A549 (cell line): Measurements from ENCODE around the gene PDE4D. TPM values are rescaled to one million over a fixed set of nuclear protein-coding genes. Genes with fewer than 3 reads are reported as not detected.

Source experiments
- ATAC-seq, 2 experiments: fragments of 200-7000 bp in 1 of 2; fragments of >200 bp in 1 of 2; cut with Nextera tagmentation in 1 of 2; cut with Tn5 transposase in 1 of 2; 3 replicates each; pipeline versions ENCODE4 v1.8.0 to v1.9.1; 2018 to 2020; ENCODE audit warnings: mild to moderate bottlenecking in 1 of 2, moderate library complexity in 1 of 2
- CTCF ChIA-PET: fragments of 300-600 bp; sonication (Branson Sonifier 250); formaldehyde crosslinking; extraction: SDS; loops from one replicate; lab custom pipeline; 2021; ENCODE audit warnings: antibody characterized with exemption, inconsistent platforms; lab: Yijun Ruan, JAX
- POLR2A ChIA-PET: fragments of 350-600 bp; formaldehyde crosslinking; extraction: SDS; loops from one replicate; lab custom pipeline; 2021; ENCODE audit warnings: antibody characterized with exemption, inconsistent platforms; lab: Yijun Ruan, JAX
- DNase-seq, 2 experiments: peaks; one replicate each; pipeline versions ENCODE4 v3.0.0 to v3.0.0-alpha.2; 2011 to 2016; ENCODE audit warnings: low read depth in 1 of 2, low spot score in 1 of 2
- FAIRE-seq: peaks from 2 replicates; lab custom pipeline; 2011; peaks lifted over from hg19 to GRCh38; lab: Jason Lieb, UNC
- H3K27ac ChIP-seq, 2 experiments: fragments of >200 bp; sonication (Bioruptor Twin); formaldehyde crosslinking; 3 replicates each; pipeline ENCODE4 v1.5.1; 2016 to 2017
- H3K4me1 ChIP-seq: fragments of >200 bp; sonication (Bioruptor Twin); formaldehyde crosslinking; 3 replicates; pipeline ENCODE4 v1.6.1; 2016
- H3K4me2 ChIP-seq: fragments of >200 bp; sonication (Bioruptor Twin); formaldehyde crosslinking; 3 replicates; pipeline ENCODE4 v1.6.1; 2016
- H3K4me3 ChIP-seq: fragments of >200 bp; sonication (Bioruptor Twin); formaldehyde crosslinking; 3 replicates; pipeline ENCODE4 v1.5.1; 2016
- H3K9me3 ChIP-seq: fragments of >200 bp; sonication (Bioruptor Twin); formaldehyde crosslinking; 3 replicates; pipeline ENCODE4 v1.6.1; 2016
- CEBPB ChIP-seq, 2 experiments: fragments of >200 bp in 1 of 2; sonication (Bioruptor Twin) in 1 of 2; formaldehyde crosslinking in 1 of 2; IDR thresholded peaks; 2 replicates each; pipeline ENCODE4 v1.6.1; 2012 to 2016
- EP300 ChIP-seq, 2 experiments: fragments of >200 bp; sonication (Bioruptor Twin); formaldehyde crosslinking; IDR thresholded peaks; 2 replicates in 1 of 2; 3 replicates in 1 of 2; pipeline ENCODE4 v1.6.1; 2016 to 2017
- ESRRA ChIP-seq: fragments of 150-350 bp; IDR thresholded peaks from 2 replicates; pipeline ENCODE4 v1.6.1; 2014; ENCODE audit warnings: mild to moderate bottlenecking, low read length, borderline replicate concordance
- FOSL2 ChIP-seq, 2 experiments: fragments of 450-650 bp in 1 of 2; fragments of >200 bp in 1 of 2; sonication (Bioruptor Twin) in 1 of 2; formaldehyde crosslinking; IDR thresholded peaks; 2 replicates each; pipeline versions ENCODE4 v1.5.0 to v1.6.1; 2016 to 2020; ENCODE audit warnings: mild to moderate bottlenecking in 1 of 2, moderate library complexity in 1 of 2
- GATA3 ChIP-seq: IDR thresholded peaks from 2 replicates; pipeline ENCODE4 v1.6.1; 2012; ENCODE audit warnings: borderline replicate concordance
- HDAC2 ChIP-seq: fragments of 200-600 bp; sonication (generic); IDR thresholded peaks from 2 replicates; pipeline ENCODE4 v1.6.1; 2016
- HEYL ChIP-seq: fragments of 250-450 bp; sonication (Bioruptor Pico); IDR thresholded peaks from 2 replicates; pipeline ENCODE4 v1.8.0; 2021; ENCODE audit warnings: mild to moderate bottlenecking, moderate library complexity
- HOXB5 ChIP-seq: fragments of 250-450 bp; sonication (Bioruptor Pico); IDR thresholded peaks from 2 replicates; pipeline ENCODE4 v1.5.0; 2020; ENCODE audit warnings: mild to moderate bottlenecking, moderate library complexity
- JUN ChIP-seq, 2 experiments: fragments of >200 bp; sonication (Bioruptor Twin); formaldehyde crosslinking; IDR thresholded peaks; 2 replicates in 1 of 2; 3 replicates in 1 of 2; pipeline ENCODE4 v1.6.1; 2016 to 2017
- JUNB ChIP-seq: fragments of >200 bp; sonication (Bioruptor Twin); formaldehyde crosslinking; IDR thresholded peaks from 2 replicates; pipeline ENCODE4 v1.6.1; 2016
- MAFK ChIP-seq: fragments of 450-650 bp; IDR thresholded peaks from 2 replicates; pipeline ENCODE4 v1.6.1; 2014; ENCODE audit not compliant: partially characterized antibody
- MAZ ChIP-seq: fragments of 150-350 bp; IDR thresholded peaks from 2 replicates; pipeline ENCODE4 v1.6.1; 2014; ENCODE audit warnings: antibody characterized with exemption, low read depth, low read length, borderline replicate concordance
- NFE2L2 ChIP-seq: fragments of 150-350 bp; conservative IDR thresholded peaks from 2 replicates; pipeline ENCODE4 v1.6.1; 2014; ENCODE audit warnings: low read length
- NPAS2 ChIP-seq: fragments of 250-450 bp; sonication (Bioruptor Pico); IDR thresholded peaks from 2 replicates; pipeline ENCODE4 v1.8.0; 2022; ENCODE audit warnings: mild to moderate bottlenecking, moderate library complexity, borderline replicate concordance
- POLR2AphosphoS2 ChIP-seq: conservative IDR thresholded peaks from 2 replicates; pipeline ENCODE4 v1.6.1; 2012; ENCODE audit warnings: low read length, improper control_type of control experiment, inconsistent platforms
- RCOR1 ChIP-seq: fragments of 150-350 bp; IDR thresholded peaks from 2 replicates; pipeline ENCODE4 v1.6.1; 2014; ENCODE audit warnings: antibody characterized with exemption, low read length, low read depth
- RNF2 ChIP-seq: fragments of 200-600 bp; sonication (generic); IDR thresholded peaks from 2 replicates; pipeline ENCODE4 v1.6.1; 2016; ENCODE audit warnings: low read depth, mild to moderate bottlenecking, antibody characterized with exemption, moderate library complexity, borderline replicate concordance
- TFCP2L1 ChIP-seq: fragments of 250-450 bp; sonication (Bioruptor Pico); IDR thresholded peaks from 2 replicates; pipeline ENCODE4 v1.5.0; 2021; ENCODE audit warnings: mild to moderate bottlenecking
- ZNF302 ChIP-seq: fragments of 250-450 bp; sonication (Bioruptor Pico); IDR thresholded peaks from 2 replicates; pipeline ENCODE4 v1.9.0; 2021; ENCODE audit warnings: inconsistent platforms, mild to moderate bottlenecking, moderate library complexity
- ZSCAN20 ChIP-seq: fragments of 250-450 bp; sonication (Bioruptor Pico); IDR thresholded peaks from 2 replicates; pipeline ENCODE4 v1.8.0; 2022; ENCODE audit warnings: mild to moderate bottlenecking, moderate library complexity
- WGBS: methylation state at CpG from one replicate; pipeline ENCODE4 v1.1.6; 2017; ENCODE audit errors: missing lambda C conversion rate; 5-methylcytosine and 5-hydroxymethylcytosine counted together
- polyA plus RNA-seq, 4 experiments: library from polyadenylated mRNA; depleted of rRNA in 3 of 4; stranded (reverse); fragments of >200 nt; fragmentation: RNase III in 1 of 4; extraction: RNeasy Plus Mini Kit Qiagen cat#74134 plus additional on column Dnase treatment in 1 of 4; gene quantifications; 2 replicates in 3 of 4; 3 replicates in 1 of 4; pipeline ENCODE4 v1.2.3, GENCODE V29; 2011 to 2017
- TF ChIP-seq, protein P1 (sequence below): fragments of >200 bp; sonication (Bioruptor Twin); formaldehyde crosslinking; IDR thresholded peaks from 3 replicates; pipeline ENCODE4 v1.6.1; 2016
- TF ChIP-seq, protein P2 (sequence below): fragments of >200 bp; sonication (Bioruptor Twin); formaldehyde crosslinking; IDR thresholded peaks from 2 replicates; pipeline ENCODE4 v1.6.1; 2016
- TF ChIP-seq, protein P3 (sequence below): IDR thresholded peaks from 2 replicates; pipeline ENCODE4 v1.6.1; 2012; ENCODE audit warnings: low read depth, borderline replicate concordance
- TF ChIP-seq, protein P4 (sequence below): IDR thresholded peaks from 2 replicates; pipeline ENCODE4 v1.6.1; 2012

The PDE4D gene
- polyA plus RNA-seq, 2 of the 4 experiments (the other 2 are of a cell fraction) = 74.0 to 213 TPM

DNA sequence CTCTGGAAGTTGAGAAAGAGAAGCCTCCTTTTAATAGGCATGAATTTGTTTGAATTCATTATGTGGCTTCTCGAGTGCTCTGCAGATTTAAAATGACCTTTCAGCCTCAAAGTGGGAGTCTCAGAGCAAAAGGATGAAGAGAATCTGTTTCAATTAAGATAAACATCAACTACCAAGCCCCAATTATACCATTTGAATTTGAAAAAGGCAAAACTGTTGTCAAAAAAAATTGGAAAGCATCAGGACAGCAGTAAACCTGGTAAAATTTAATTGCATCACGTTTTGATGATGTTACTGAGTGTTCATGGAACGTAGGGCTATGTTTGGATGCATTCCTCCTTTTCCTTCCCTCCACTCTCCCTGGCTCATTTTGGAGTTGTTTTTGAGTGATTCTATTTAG is 637.2 kb downstream of the PDE4D start:
- Histone ChIP-seq H3K9me3 (no peaks in the 10 kb centered on the region), H3K27ac (peak overlapping the region; percentile 80 to 85), H3K4me2 (peak overlapping the region; percentile 92), H3K4me1 (peaks cover 94% of the 10 kb centered on the region), H3K4me3 (no peak overlapping the region)
- POLR2A ChIA-PET = no interaction called here
- no peak for DNase-seq
- no peak for ATAC-seq
- CTCF ChIA-PET = interaction anchor here (1.6 kb wide), 1 partner anchor 102 kb away, joined by 4 read pairs; no protein-coding TSS in a partner anchor
- FAIRE-seq = peak; percentile 23
- TF ChIP-seq, protein P1, sequence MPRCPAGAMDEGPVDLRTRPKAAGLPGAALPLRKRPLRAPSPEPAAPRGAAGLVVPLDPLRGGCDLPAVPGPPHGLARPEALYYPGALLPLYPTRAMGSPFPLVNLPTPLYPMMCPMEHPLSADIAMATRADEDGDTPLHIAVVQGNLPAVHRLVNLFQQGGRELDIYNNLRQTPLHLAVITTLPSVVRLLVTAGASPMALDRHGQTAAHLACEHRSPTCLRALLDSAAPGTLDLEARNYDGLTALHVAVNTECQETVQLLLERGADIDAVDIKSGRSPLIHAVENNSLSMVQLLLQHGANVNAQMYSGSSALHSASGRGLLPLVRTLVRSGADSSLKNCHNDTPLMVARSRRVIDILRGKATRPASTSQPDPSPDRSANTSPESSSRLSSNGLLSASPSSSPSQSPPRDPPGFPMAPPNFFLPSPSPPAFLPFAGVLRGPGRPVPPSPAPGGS = no peak
- no peak for TF ChIP-seq RNF2
- no peak for TF ChIP-seq EP300 (IDR thresholded peaks at IDR 0.05)
- TF ChIP-seq HDAC2 = no peak
- TF ChIP-seq NFE2L2 = no peak
- TF ChIP-seq TFCP2L1 (CRISPR knock-in tag) = no peak
- TF ChIP-seq ZNF302 = no peak
- no peak for TF ChIP-seq NPAS2 (CRISPR knock-in tag)
- no peak for TF ChIP-seq FOSL2 (IDR thresholded peaks at IDR 0.05)
- no peak for TF ChIP-seq FOSL2 (CRISPR knock-in tag; IDR thresholded peaks at IDR 0.05)
- no peak for TF ChIP-seq HEYL
- 11% methylated on average over 3 of the region's 3 CpGs for WGBS

DNA sequence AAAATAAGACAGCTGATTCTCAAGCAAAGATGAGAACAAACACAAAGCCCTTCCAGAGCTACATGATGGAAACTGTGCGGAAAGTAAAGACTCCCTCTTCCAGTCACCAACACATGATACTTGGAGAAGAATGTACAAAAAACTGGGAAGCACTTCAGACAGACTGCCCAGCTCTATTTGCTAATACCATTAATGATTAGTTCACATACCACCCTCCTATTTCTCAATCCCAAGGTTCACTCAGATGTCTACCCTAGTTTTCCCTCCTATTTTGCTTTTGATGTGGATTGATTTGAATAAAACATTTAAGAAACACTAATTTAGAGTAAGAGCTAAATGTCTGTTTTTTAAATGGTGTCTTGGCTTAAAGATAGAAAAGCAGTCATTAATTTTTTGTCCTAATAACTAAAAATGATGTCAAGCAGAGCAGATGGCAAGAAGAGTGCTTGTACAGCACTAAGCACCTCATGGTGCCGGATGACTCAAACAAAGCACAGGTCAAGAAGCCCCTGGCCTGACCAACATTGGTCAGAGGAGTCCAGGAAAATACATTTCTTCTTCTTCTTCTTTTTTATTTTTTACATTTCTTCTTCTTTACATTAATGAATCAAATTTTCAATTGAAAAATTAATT is 639.4 kb downstream of the PDE4D start:
- ChIA-PET CTCF (interaction anchor here (1.5 to 1.8 kb wide), 2 partner anchors 10 to 62 kb away, joined by 3 to 8 read pairs; no protein-coding TSS in a partner anchor), POLR2A (no interaction called here)
- Histone ChIP-seq H3K4me1 (peaks cover 91% of the 10 kb centered on the region), H3K4me2 (peak overlapping the region; percentile 66), H3K4me3 (no peak overlapping the region), H3K27ac (peak overlapping the region; percentile 80 to 86), H3K9me3 (no peaks in the 10 kb centered on the region)
- TF ChIP-seq POLR2AphosphoS2 (no peak), FOSL2 (IDR thresholded peaks at IDR 0.05) (no peak), FOSL2 (CRISPR knock-in tag; IDR thresholded peaks at IDR 0.05) (peak; percentile 35; the same call in 1 of the 2 replicates), JUN (IDR thresholded peaks at IDR 0.05) (peak; percentile 37 to 64; a peak in 2 of 5 replicates), JUNB (peak; percentile 64; the same call in 1 of the 2 replicates), ZSCAN20 (CRISPR knock-in tag) (no peak), MAZ (no peak), MAFK (peak; percentile 15), ESRRA (no peak), GATA3 (peak; percentile 77), RCOR1 (no peak), EP300 (IDR thresholded peaks at IDR 0.05) (peak; percentile 44 to 77; a peak in 2 of 5 replicates), TFCP2L1 (CRISPR knock-in tag) (no peak), HOXB5 (CRISPR knock-in tag) (no peak), CEBPB (IDR thresholded peaks at IDR 0.05) (peak; percentile 76 to 93)
- TF ChIP-seq, protein P2, sequence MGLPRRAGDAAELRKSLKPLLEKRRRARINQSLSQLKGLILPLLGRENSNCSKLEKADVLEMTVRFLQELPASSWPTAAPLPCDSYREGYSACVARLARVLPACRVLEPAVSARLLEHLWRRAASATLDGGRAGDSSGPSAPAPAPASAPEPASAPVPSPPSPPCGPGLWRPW = peak; percentile 58; the same call in 1 of the 2 replicates
- TF ChIP-seq, protein P3, sequence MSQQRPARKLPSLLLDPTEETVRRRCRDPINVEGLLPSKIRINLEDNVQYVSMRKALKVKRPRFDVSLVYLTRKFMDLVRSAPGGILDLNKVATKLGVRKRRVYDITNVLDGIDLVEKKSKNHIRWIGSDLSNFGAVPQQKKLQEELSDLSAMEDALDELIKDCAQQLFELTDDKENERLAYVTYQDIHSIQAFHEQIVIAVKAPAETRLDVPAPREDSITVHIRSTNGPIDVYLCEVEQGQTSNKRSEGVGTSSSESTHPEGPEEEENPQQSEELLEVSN = peak; percentile 23; the same call in 1 of the 2 replicates
- TF ChIP-seq, protein P4, sequence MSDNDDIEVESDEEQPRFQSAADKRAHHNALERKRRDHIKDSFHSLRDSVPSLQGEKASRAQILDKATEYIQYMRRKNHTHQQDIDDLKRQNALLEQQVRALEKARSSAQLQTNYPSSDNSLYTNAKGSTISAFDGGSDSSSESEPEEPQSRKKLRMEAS = peak; percentile 64
- TF ChIP-seq, protein P1 = peak; percentile 31; the same call in 1 of the 3 replicates
- 14% methylated on average over 2 of the region's 2 CpGs for WGBS
- ATAC-seq (peak; percentile 76 to 83), DNase-seq (peak; percentile 27 to 81), FAIRE-seq (peak; percentile 93)
